ENCODE results near the gene NR3C2. TPM values are rescaled to one million over a fixed set of nuclear protein-coding genes. Genes with fewer than 3 reads are reported as not detected.

The NR3C2 gene
- polyA plus RNA-seq, 1 donor from 2014 or later = 0.06 TPM

DNA sequence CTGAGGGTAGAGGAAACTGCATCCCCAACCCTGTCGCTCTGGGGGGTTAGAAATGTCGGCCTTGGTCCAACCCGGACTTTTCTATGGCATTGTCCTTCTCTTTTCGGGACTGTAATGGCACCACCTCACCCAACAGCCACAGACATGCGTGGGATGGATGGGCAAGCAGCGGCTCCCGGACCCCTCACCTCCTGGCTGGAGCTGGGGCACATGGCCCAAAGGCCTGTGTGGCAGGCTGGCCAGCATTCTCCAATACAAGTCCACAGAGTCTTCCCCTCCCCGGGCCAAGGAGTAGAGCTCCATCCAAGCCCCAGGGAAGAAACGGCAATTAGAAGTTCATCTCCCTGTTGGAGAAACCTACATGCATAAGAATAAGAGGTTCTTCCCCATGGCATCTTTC is 142.9 kb downstream of the NR3C2 start:
- no peak overlapping the region for H3K27ac ChIP-seq (ENCODE audit: low read length)
- no peaks in the 10 kb centered on the region for H3K9me3 ChIP-seq (ENCODE audit: low read length)

DNA sequence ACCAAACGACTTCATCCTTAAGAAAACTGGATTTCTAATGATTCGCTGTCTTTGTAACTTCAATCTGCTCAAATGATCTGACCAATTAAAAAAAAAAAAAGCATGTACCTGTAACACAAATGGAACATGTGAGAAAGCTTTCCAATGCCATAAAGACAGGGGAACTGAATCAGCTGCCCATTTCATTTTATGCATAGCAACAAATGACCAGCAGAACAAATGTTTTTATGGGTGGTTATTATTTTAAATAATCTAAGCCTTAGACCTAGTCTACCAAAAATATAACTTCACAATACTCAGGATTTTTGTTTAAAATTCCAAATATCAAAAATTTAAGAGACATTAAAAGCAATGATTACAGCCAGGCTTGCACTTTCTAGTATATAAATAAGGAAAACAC is 145.7 kb downstream of the NR3C2 start:
- Histone ChIP-seq H4K20me1 (ENCODE audit: insufficient read depth) (no peaks in the 10 kb centered on the region), H3K4me3 (ENCODE audit: low read length) (no peak overlapping the region), H3K27me3 (ENCODE audit: insufficient read depth, low read depth, low read length) (no peaks in the 10 kb centered on the region), H3K9me3 (ENCODE audit: low read length) (no peaks in the 10 kb centered on the region), H2AFZ (ENCODE audit: low read depth, low read length) (no peak overlapping the region), H3K4me2 (ENCODE audit: low read length) (no peak overlapping the region), H3K79me2 (replicated peaks; ENCODE audit: insufficient read depth, low read length) (no peaks in the 10 kb centered on the region), H3K9ac (ENCODE audit: low read length) (no peak overlapping the region), H3K9me2 (ENCODE audit: insufficient read depth, low read length) (no peaks in the 10 kb centered on the region), H3F3A (ENCODE audit: insufficient read depth, low read length, poor library complexity, severe bottlenecking) (no peaks in the 10 kb centered on the region), H3K27ac (ENCODE audit: low read length) (no peak overlapping the region), H3K36me3 (ENCODE audit: insufficient read depth, low read length) (no peaks in the 10 kb centered on the region)
- no peak for TF ChIP-seq RAD21 (conservative IDR thresholded peaks at IDR 0.05)
- TF ChIP-seq TAF1 (IDR thresholded peaks at IDR 0.05; ENCODE audit: low read depth) = no peak
- TF ChIP-seq, protein P1, sequence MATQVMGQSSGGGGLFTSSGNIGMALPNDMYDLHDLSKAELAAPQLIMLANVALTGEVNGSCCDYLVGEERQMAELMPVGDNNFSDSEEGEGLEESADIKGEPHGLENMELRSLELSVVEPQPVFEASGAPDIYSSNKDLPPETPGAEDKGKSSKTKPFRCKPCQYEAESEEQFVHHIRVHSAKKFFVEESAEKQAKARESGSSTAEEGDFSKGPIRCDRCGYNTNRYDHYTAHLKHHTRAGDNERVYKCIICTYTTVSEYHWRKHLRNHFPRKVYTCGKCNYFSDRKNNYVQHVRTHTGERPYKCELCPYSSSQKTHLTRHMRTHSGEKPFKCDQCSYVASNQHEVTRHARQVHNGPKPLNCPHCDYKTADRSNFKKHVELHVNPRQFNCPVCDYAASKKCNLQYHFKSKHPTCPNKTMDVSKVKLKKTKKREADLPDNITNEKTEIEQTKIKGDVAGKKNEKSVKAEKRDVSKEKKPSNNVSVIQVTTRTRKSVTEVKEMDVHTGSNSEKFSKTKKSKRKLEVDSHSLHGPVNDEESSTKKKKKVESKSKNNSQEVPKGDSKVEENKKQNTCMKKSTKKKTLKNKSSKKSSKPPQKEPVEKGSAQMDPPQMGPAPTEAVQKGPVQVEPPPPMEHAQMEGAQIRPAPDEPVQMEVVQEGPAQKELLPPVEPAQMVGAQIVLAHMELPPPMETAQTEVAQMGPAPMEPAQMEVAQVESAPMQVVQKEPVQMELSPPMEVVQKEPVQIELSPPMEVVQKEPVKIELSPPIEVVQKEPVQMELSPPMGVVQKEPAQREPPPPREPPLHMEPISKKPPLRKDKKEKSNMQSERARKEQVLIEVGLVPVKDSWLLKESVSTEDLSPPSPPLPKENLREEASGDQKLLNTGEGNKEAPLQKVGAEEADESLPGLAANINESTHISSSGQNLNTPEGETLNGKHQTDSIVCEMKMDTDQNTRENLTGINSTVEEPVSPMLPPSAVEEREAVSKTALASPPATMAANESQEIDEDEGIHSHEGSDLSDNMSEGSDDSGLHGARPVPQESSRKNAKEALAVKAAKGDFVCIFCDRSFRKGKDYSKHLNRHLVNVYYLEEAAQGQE (IDR thresholded peaks at IDR 0.05; ENCODE audit: borderline replicate concordance) = no peak
- no peak for TF ChIP-seq POLR2AphosphoS5 (IDR thresholded peaks at IDR 0.05)
- TF ChIP-seq EP300 (conservative IDR thresholded peaks at IDR 0.05; ENCODE audit: poor library complexity, severe bottlenecking) = no peak
- TF ChIP-seq MXI1 (conservative IDR thresholded peaks at IDR 0.05; ENCODE audit: poor library complexity, severe bottlenecking) = no peak
- TF ChIP-seq, protein P2, sequence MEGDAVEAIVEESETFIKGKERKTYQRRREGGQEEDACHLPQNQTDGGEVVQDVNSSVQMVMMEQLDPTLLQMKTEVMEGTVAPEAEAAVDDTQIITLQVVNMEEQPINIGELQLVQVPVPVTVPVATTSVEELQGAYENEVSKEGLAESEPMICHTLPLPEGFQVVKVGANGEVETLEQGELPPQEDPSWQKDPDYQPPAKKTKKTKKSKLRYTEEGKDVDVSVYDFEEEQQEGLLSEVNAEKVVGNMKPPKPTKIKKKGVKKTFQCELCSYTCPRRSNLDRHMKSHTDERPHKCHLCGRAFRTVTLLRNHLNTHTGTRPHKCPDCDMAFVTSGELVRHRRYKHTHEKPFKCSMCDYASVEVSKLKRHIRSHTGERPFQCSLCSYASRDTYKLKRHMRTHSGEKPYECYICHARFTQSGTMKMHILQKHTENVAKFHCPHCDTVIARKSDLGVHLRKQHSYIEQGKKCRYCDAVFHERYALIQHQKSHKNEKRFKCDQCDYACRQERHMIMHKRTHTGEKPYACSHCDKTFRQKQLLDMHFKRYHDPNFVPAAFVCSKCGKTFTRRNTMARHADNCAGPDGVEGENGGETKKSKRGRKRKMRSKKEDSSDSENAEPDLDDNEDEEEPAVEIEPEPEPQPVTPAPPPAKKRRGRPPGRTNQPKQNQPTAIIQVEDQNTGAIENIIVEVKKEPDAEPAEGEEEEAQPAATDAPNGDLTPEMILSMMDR (IDR thresholded peaks at IDR 0.05; ENCODE audit: poor library complexity, severe bottlenecking) = no peak
- TF ChIP-seq SMC3 (conservative IDR thresholded peaks at IDR 0.05; ENCODE audit: poor library complexity) = no peak
- TF ChIP-seq EZH2 (IDR thresholded peaks at IDR 0.05; ENCODE audit: borderline replicate concordance, insufficient read depth, low read length, poor library complexity, severe bottlenecking) = no peak

More for the DNA sequence above, 142.9 kb downstream of the NR3C2 start:
- no peaks in the 10 kb centered on the region for H3K27me3 ChIP-seq (ENCODE audit: insufficient read depth, low read depth, low read length)
- TF ChIP-seq, protein P2 (IDR thresholded peaks at IDR 0.05; ENCODE audit: poor library complexity, severe bottlenecking) = no peak
- TF ChIP-seq EP300 (conservative IDR thresholded peaks at IDR 0.05; ENCODE audit: poor library complexity, severe bottlenecking) = no peak
- no peak for TF ChIP-seq EZH2 (IDR thresholded peaks at IDR 0.05; ENCODE audit: borderline replicate concordance, insufficient read depth, low read length, poor library complexity, severe bottlenecking)
- no peak for TF ChIP-seq POLR2AphosphoS5 (IDR thresholded peaks at IDR 0.05)
- no peak for TF ChIP-seq SMC3 (conservative IDR thresholded peaks at IDR 0.05; ENCODE audit: poor library complexity)
- TF ChIP-seq MXI1 (conservative IDR thresholded peaks at IDR 0.05; ENCODE audit: poor library complexity, severe bottlenecking) = no peak
- no peak for TF ChIP-seq RAD21 (conservative IDR thresholded peaks at IDR 0.05)
- no peak for TF ChIP-seq TAF1 (IDR thresholded peaks at IDR 0.05; ENCODE audit: low read depth)
- TF ChIP-seq, protein P1 (IDR thresholded peaks at IDR 0.05; ENCODE audit: borderline replicate concordance) = no peak
- no peak overlapping the region for H2AFZ ChIP-seq (ENCODE audit: low read depth, low read length)
- H3K36me3 ChIP-seq (ENCODE audit: insufficient read depth, low read length) = no peaks in the 10 kb centered on the region
- H3K9ac ChIP-seq (ENCODE audit: low read length) = no peak overlapping the region
- H3F3A ChIP-seq (ENCODE audit: insufficient read depth, low read length, poor library complexity, severe bottlenecking) = no peaks in the 10 kb centered on the region
- H3K4me3 ChIP-seq (ENCODE audit: low read length) = no peak overlapping the region
- H3K9me2 ChIP-seq (ENCODE audit: insufficient read depth, low read length) = no peaks in the 10 kb centered on the region
- H4K20me1 ChIP-seq (ENCODE audit: insufficient read depth) = no peaks in the 10 kb centered on the region
- H3K4me2 ChIP-seq (ENCODE audit: low read length) = no peak overlapping the region
- no peaks in the 10 kb centered on the region for H3K79me2 ChIP-seq (replicated peaks; ENCODE audit: insufficient read depth, low read length)

Measured in neural cell (in vitro differentiated cells).